ENCODE data around the gene MYOD1. TPM values are rescaled to one million over a fixed set of nuclear protein-coding genes. Genes with fewer than 3 reads are reported as not detected.

MYOD1 gene
- polyA plus RNA-seq, 1 experiment, result not detected

DNA sequence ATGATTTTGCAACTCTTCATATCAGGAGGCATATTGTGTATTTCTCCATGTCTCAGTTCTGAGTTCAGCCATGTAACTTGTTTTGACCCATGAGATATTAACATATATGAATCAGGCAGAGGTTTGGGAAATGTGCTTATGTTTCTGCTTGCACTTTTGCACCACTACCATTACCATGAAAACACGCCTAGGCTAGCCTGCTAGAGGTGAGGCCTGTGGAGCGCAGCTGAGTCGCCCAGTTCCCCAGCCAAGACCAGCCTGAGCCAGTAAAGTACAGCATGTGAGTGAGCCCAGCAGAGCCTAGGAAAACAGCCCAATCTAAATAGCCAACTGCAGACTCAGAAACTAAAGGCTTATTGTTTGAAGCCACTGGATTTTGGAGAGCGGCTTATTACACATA is 18.4 kb upstream of the MYOD1 start:
- ChIA-PET POLR2A (no interaction called here), CTCF (interaction anchor here (1.1 kb wide), 1 partner anchor 102 kb away, joined by 6 read pairs; no protein-coding TSS in a partner anchor)
- Histone ChIP-seq H3K9me3 (ENCODE audit: control insufficient read depth, insufficient read depth, low read length) (no peaks in the 10 kb centered on the region), H3K4me3 (ENCODE audit: low read depth, low read length) (no peak overlapping the region), H3K27ac (ENCODE audit: low read depth, low read length) (no peak overlapping the region), H3K27me3 (ENCODE audit: control insufficient read depth, insufficient read depth, low read length) (peaks cover 16% of the 10 kb centered on the region)
- TF ChIP-seq, protein P1, sequence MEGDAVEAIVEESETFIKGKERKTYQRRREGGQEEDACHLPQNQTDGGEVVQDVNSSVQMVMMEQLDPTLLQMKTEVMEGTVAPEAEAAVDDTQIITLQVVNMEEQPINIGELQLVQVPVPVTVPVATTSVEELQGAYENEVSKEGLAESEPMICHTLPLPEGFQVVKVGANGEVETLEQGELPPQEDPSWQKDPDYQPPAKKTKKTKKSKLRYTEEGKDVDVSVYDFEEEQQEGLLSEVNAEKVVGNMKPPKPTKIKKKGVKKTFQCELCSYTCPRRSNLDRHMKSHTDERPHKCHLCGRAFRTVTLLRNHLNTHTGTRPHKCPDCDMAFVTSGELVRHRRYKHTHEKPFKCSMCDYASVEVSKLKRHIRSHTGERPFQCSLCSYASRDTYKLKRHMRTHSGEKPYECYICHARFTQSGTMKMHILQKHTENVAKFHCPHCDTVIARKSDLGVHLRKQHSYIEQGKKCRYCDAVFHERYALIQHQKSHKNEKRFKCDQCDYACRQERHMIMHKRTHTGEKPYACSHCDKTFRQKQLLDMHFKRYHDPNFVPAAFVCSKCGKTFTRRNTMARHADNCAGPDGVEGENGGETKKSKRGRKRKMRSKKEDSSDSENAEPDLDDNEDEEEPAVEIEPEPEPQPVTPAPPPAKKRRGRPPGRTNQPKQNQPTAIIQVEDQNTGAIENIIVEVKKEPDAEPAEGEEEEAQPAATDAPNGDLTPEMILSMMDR (IDR thresholded peaks at IDR 0.05; ENCODE audit: low read depth, low read length), result no peak
- DNase-seq (ENCODE audit: low read depth, low spot score), result no peak

DNA sequence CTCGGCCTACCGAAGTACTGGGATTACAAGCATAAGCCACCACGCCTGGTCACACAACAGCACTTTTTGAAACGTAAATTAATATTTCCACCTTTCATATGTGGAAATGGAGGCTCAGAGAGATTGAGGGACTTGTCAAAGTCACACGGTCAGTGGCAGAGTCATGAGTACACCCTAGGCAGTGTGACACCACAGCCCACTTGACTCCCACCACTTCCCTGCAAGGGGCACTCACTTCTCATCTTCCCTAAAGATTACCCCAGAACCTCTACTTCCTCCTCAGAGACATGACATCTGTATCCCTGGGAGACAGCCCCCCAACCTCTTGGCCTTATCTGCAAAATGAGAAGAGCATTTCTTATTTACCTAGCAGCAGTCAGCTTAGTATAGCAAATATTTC is 16.5 kb upstream of the MYOD1 start:
- ChIA-PET POLR2A (no interaction called here), CTCF (interaction anchor here (1.9 kb wide), 1 partner anchor 27 kb away, joined by 5 read pairs; no protein-coding TSS in a partner anchor)
- TF ChIP-seq, protein P1 (IDR thresholded peaks at IDR 0.05; ENCODE audit: low read depth, low read length), result no peak
- Histone ChIP-seq H3K9me3 (ENCODE audit: control insufficient read depth, insufficient read depth, low read length) (no peaks in the 10 kb centered on the region), H3K27ac (ENCODE audit: low read depth, low read length) (no peak overlapping the region), H3K4me3 (ENCODE audit: low read depth, low read length) (no peak overlapping the region), H3K27me3 (ENCODE audit: control insufficient read depth, insufficient read depth, low read length) (peaks cover 2% of the 10 kb centered on the region)
- no peak for DNase-seq (ENCODE audit: low read depth, low spot score)

GRCh38 chr11:17703951-17704350 is 15.4 kb upstream of the MYOD1 start:
- ChIA-PET POLR2A (no interaction called here), CTCF (no interaction called here)
- no peak for DNase-seq (ENCODE audit: low read depth, low spot score)
- Histone ChIP-seq H3K27ac (ENCODE audit: low read depth, low read length) (no peak overlapping the region), H3K9me3 (ENCODE audit: control insufficient read depth, insufficient read depth, low read length) (no peaks in the 10 kb centered on the region), H3K4me3 (ENCODE audit: low read depth, low read length) (no peak overlapping the region), H3K27me3 (ENCODE audit: control insufficient read depth, insufficient read depth, low read length) (no peaks in the 10 kb centered on the region)
- TF ChIP-seq, protein P1 (IDR thresholded peaks at IDR 0.05; ENCODE audit: low read depth, low read length), result no peak

DNA sequence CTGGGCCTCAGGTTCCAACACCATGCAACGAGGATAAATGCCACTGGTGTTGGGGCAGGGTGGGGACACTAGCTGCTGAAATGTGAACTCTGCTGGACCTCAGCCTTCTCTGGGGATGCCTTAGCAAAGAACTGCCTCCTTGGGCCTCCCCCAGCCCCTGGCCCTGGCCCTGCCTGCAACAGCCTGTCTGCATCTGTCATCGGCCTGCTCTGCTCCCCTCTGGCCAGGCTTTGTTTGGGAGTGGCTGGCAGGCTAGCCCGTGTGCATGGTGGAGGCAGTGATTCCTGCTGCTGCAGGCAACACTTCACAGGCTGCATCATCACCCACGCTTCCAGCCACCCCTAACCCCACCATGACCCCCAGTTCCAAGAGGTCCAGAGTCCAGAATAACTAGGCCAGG is 11.5 kb upstream of the MYOD1 start:
- Histone ChIP-seq H3K4me3 (ENCODE audit: low read depth, low read length) (no peak overlapping the region), H3K27me3 (ENCODE audit: control insufficient read depth, insufficient read depth, low read length) (peaks cover 21% of the 10 kb centered on the region), H3K9me3 (ENCODE audit: control insufficient read depth, insufficient read depth, low read length) (no peaks in the 10 kb centered on the region), H3K27ac (ENCODE audit: low read depth, low read length) (no peak overlapping the region)
- POLR2A ChIA-PET, result no interaction called here
- DNase-seq (ENCODE audit: low read depth, low spot score), result no peak
- CTCF ChIA-PET, result no interaction called here
- TF ChIP-seq, protein P1 (IDR thresholded peaks at IDR 0.05; ENCODE audit: low read depth, low read length), result no peak

GRCh38 chr11:17711836-17712235 is 7.5 kb upstream of the MYOD1 start:
- CTCF ChIA-PET, result interaction anchor here (1.9 kb wide), 1 partner anchor 19 kb away, joined by 12 read pairs; no protein-coding TSS in a partner anchor
- TF ChIP-seq, protein P1 (IDR thresholded peaks at IDR 0.05; ENCODE audit: low read depth, low read length), result no peak
- DNase-seq (ENCODE audit: low read depth, low spot score), result no peak
- POLR2A ChIA-PET, result no interaction called here
- Histone ChIP-seq H3K4me3 (ENCODE audit: low read depth, low read length) (no peak overlapping the region), H3K27ac (ENCODE audit: low read depth, low read length) (no peak overlapping the region), H3K27me3 (ENCODE audit: control insufficient read depth, insufficient read depth, low read length) (peaks cover 36% of the 10 kb centered on the region), H3K9me3 (ENCODE audit: control insufficient read depth, insufficient read depth, low read length) (no peaks in the 10 kb centered on the region)
